VCaP (cell line): ENCODE results near the gene RNF17.

Experiments used
- H3K27ac ChIP-seq: fragments of 450-650 bp; 2 replicates; pipeline ENCODE4 v1.5.1; 2017
- TF ChIP-seq, protein P1 (sequence below): fragments of 450-650 bp; conservative IDR thresholded peaks from 2 replicates; pipeline ENCODE4 v1.5.1; 2017; ENCODE audit warnings: mild to moderate bottlenecking, moderate library complexity

RNF17 gene

DNA sequence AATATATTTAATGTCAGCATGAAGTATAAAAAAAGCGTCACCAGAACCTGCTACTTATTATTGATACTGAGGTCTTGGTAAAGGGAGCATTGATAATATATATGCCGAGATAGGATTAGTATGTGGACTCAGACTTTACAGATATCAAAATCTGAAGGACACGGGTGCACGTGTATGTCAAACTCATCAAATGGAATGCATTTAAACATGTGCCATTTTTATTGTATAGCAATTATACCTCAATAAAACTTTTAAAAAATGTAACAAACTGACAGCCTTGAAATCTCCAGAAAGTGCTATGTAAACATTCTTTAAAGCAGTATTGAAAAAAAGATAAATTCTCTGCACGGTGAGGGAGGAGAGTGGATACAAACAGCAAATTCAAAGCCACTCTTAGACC, 157.9 kb downstream of the RNF17 start:
- peak overlapping the region; percentile 88 for H3K27ac ChIP-seq
- TF ChIP-seq, protein P1, sequence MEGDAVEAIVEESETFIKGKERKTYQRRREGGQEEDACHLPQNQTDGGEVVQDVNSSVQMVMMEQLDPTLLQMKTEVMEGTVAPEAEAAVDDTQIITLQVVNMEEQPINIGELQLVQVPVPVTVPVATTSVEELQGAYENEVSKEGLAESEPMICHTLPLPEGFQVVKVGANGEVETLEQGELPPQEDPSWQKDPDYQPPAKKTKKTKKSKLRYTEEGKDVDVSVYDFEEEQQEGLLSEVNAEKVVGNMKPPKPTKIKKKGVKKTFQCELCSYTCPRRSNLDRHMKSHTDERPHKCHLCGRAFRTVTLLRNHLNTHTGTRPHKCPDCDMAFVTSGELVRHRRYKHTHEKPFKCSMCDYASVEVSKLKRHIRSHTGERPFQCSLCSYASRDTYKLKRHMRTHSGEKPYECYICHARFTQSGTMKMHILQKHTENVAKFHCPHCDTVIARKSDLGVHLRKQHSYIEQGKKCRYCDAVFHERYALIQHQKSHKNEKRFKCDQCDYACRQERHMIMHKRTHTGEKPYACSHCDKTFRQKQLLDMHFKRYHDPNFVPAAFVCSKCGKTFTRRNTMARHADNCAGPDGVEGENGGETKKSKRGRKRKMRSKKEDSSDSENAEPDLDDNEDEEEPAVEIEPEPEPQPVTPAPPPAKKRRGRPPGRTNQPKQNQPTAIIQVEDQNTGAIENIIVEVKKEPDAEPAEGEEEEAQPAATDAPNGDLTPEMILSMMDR = no peak

DNA sequence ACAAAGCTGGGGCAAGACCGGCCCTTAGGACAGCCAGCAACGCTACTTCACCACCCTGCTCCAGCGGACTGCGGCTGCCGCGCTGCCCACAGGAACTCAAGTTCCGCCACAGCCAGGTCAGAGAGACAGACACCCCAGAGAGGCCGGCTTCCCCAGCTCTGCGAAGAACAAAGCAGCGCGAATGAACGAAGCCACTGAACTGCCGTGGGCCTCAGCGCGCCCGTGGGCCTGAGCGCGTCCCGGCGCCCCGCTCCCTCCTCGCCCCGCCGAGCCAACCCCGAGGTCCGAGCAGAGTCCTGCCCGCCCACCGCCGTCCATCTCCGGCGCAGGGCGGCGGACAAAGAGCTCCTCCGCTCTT, 158.4 kb downstream of the RNF17 start:
- TF ChIP-seq, protein P1 = no peak
- H3K27ac ChIP-seq = peak overlapping the region; percentile 88

DNA sequence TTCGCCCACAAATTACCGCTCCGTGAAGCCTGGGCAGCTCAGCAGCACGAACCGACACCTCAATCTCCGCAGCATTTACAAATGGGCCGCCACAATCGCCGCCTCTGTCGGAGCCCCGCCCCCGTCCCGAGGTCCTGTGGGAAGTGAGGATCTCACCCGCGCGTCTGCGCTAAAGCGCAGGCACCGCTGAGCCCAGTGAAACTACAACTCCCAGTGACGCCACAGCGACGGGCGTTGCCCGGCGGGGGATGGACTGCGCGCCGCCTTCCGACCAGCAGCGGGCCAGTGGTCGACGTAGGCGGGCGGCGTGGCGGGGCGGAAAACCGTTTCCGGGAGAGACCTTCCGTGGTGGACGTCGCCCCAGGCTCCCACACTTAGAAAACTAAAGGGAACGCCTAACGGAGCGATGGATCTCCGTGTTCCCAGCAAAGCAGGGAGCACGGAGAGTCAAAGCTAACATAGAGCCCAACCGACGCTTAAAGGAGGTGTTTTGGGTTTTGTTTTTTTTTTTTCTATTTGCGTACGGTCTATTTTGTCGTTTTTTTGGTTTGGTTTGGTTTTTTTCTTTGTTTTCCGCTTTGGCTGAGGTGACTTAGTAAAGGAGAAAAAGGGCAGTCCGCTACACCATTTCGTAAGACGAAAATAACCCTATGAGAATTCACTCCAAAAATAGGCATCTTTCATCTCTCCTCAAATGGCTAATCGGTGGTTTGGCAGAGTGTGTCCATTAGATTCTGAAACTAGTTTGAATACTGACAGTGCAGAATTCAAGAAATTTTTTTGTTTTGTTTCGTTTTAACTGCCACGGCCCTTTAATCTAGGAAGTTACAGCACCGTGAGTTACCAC, 159.0 kb downstream of the RNF17 start:
- H3K27ac ChIP-seq = peak overlapping the region; percentile 88
- TF ChIP-seq, protein P1 = no peak

DNA sequence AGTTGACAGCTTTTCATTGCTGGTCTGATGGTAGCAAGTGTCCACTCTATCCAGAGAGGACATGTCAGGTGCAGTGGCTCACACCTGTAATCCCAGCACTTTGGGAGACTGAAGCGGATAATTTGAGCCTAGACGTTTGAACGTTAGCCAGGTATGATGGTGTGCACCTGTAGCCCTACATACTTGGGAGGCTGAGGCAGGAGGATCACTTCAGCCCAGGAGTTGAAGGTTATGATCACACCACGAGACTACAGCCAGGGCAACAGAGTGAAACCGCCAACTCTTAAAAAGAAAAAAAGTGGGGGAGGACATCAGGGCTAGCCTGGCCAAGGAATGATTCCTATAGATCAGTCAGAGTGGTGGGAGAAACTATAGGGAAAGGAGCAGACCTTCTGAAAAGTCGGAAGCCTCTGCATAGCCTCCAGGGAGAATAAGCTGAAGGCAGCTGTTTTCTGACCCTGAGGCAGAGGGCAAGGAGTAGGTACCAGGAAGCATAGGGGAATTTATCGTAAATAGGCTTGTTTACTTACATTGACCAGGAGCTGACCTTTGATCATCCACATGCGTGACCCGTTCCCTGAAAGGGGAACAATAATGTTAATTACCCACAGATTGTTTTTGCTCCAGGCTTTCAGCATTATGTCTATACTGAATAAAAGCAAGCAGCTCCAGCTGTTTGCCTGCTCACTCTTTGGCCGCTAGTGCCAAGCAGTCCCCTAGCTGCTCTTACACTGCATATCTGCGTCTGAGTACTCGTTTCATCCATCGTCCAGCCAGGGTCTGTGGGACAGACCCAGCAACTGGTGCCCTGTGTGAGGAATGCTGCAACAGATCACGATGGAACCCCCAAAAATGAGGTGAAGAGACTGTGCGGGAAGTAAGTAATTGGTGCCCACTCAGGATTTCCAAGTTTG, 161.6 kb downstream of the RNF17 start:
- H3K27ac ChIP-seq = no peak overlapping the region
- TF ChIP-seq, protein P1 = no peak

DNA sequence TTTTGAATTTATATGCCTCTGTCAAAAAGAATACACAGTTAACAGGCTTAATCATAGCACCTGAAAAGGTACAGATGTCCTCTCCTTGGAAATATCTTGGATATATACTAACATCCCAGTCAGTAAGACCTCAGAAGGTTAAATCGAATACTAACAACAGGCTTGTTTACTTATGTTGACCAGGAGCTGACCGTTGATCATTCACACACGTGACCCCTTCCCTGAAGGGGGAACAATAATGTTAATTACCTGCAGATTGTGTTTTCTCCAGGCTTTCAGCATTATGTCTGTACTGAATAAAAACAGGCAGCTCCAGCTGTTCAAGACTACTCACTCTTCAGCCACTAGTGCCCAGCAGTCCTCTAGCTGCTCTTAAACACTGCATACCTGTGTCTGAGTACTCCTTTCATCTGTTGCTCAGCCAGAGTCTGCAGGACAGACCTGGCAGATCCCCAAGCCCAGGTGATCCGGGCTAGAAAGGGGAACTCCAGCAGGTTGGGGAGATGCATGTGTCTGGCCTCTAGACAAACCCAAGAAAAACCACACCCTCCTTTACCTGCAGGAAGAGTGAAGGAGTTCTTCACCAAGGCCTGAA, 163.9 kb downstream of the RNF17 start:
- TF ChIP-seq, protein P1 = no peak
- H3K27ac ChIP-seq = no peak overlapping the region

DNA sequence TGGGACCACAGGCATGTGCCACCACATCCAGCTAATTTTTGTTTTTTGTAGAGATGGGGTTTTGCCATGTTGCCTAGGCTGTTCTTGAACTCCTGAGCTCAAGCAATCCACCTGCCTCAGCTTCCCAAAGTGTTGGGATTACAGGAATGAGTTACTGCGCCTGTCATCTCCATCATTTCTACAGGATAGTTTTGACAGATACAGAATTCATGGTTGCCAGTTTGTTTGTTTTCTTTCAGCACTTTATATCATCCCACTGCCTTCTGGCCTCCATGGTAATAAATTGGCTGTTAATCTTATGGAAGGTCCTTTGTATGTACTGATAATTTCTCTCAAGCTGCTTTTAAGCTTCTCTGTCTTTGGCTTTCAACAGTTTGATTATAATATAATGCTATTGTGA, 165.2 kb downstream of the RNF17 start:
- TF ChIP-seq, protein P1 = no peak
- H3K27ac ChIP-seq = no peak overlapping the region
